Body of pancreas (tissue), 4 donors: ENCODE data around the gene HABP4. TPM values are rescaled to one million over a fixed set of nuclear protein-coding genes. Genes with fewer than 3 reads are reported as not detected.

Experiments used
- ATAC-seq: fragments of 150-250 bp; one replicate; pipeline ENCODE4 v1.9.1; 2016
- DNase-seq, 4 donors: peaks; one replicate each; pipeline ENCODE4 v3.0.0-alpha.2; 2019
- H3K27ac ChIP-seq, 4 donors: fragments of 200-600 bp; sonication (generic); 1 replicate in 3 of 4; 2 replicates in 1 of 4; pipeline versions ENCODE4 v1.5.1 to v1.6.1; 2016 to 2019; ENCODE audit warnings: mild to moderate bottlenecking in 1 of 4, mixed read lengths in 1 of 4, moderate library complexity in 1 of 4
- H3K27me3 ChIP-seq, 2 donors: fragments of 200-600 bp; sonication (generic); one replicate each; pipeline ENCODE4 v1.6.0; 2016; ENCODE audit warnings: mild to moderate bottlenecking in 1 of 2
- H3K36me3 ChIP-seq, 2 donors: fragments of 200-600 bp; sonication (generic); replicated peaks in 1 of 2; 2 replicates each; pipeline ENCODE4 v1.5.1; 2016; ENCODE audit warnings: low read depth in 2 of 2; ENCODE audit not compliant: insufficient read depth in 1 of 2
- H3K4me1 ChIP-seq: fragments of 200-600 bp; sonication (generic); one replicate; pipeline ENCODE4 v1.6.0; 2016
- H3K4me3 ChIP-seq, 2 donors: fragments of 200-600 bp; sonication (generic); 1 replicate in 1 of 2; 2 replicates in 1 of 2; pipeline ENCODE4 v1.5.1; 2016 to 2019
- H3K9me3 ChIP-seq, 3 donors: fragments of 200-600 bp; sonication (generic); 1 replicate in 2 of 3; 2 replicates in 1 of 3; pipeline ENCODE4 v1.5.1; 2016
- POLR2A ChIP-seq, 3 donors: fragments of 450-650 bp; IDR thresholded peaks; one replicate each; pipeline ENCODE4 v1.6.1; 2016; ENCODE audit warnings: antibody characterized with exemption in 3 of 3, mild to moderate bottlenecking in 2 of 3
- WGBS, 2 donors: methylation state at CpG; one replicate each; pipeline ENCODE4 v1.1.5; 2017; 5-methylcytosine and 5-hydroxymethylcytosine counted together
- intact Hi-C: fragments of 100-400 bp; cut with DNase I; formaldehyde crosslinking; loops from one replicate; pipeline ENCODE4 v1.15.1; 2023
- total RNA-seq, 2 donors: library from RNA; depleted of rRNA; stranded (reverse); fragments of >200 nt; gene quantifications; one replicate each; pipeline ENCODE4 v1.1.0, GENCODE V29; 2016
- TF ChIP-seq, protein P1 (sequence below), 7 experiments: fragments of 450-650 bp in 4 of 7; fragments of 200-600 bp in 3 of 7; sonication (generic) in 3 of 7; IDR thresholded peaks; one replicate each; pipeline ENCODE4 v1.5.1; 2016 to 2019; ENCODE audit warnings: antibody characterized with exemption in 7 of 7

HABP4 gene
- total RNA-seq, 2 donors from 2014 or later: 12.2 to 12.5 TPM

DNA sequence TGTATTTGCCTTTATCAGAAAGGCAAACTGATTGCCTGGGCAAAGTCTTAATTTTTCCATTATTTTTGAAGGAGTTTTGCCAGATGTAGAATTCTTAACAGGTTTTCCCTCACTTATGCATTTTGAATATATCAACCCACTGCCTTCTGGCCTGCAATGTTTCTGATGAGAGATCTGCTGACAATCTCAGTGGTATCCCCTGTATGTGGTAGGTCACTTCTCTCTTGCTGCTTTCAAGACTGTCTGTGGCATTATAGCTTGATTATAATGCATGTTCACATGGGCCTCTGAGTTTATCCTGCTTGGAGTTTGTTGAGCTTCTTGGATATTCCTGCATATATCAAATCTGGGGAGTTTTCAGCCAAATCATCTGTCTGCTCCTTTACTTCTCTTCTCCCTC lies 82.2 kb downstream of the HABP4 start:
- TF ChIP-seq, protein P1, sequence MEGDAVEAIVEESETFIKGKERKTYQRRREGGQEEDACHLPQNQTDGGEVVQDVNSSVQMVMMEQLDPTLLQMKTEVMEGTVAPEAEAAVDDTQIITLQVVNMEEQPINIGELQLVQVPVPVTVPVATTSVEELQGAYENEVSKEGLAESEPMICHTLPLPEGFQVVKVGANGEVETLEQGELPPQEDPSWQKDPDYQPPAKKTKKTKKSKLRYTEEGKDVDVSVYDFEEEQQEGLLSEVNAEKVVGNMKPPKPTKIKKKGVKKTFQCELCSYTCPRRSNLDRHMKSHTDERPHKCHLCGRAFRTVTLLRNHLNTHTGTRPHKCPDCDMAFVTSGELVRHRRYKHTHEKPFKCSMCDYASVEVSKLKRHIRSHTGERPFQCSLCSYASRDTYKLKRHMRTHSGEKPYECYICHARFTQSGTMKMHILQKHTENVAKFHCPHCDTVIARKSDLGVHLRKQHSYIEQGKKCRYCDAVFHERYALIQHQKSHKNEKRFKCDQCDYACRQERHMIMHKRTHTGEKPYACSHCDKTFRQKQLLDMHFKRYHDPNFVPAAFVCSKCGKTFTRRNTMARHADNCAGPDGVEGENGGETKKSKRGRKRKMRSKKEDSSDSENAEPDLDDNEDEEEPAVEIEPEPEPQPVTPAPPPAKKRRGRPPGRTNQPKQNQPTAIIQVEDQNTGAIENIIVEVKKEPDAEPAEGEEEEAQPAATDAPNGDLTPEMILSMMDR (IDR thresholded peaks at IDR 0.05): no peak
- TF ChIP-seq POLR2A (IDR thresholded peaks at IDR 0.05): no peak
- H3K4me3 ChIP-seq: no peak overlapping the region
- no peak overlapping the region for H3K27ac ChIP-seq
- peaks cover 0 to 2% of the 10 kb centered on the region in 2 donors for H3K36me3 ChIP-seq
- H3K4me1 ChIP-seq: no peaks in the 10 kb centered on the region
- no peaks in the 10 kb centered on the region for H3K27me3 ChIP-seq
- intact Hi-C loops: no loop called here
- DNase-seq (no peak), ATAC-seq (no peak)
- H3K9me3 ChIP-seq: no peaks in the 10 kb centered on the region

DNA sequence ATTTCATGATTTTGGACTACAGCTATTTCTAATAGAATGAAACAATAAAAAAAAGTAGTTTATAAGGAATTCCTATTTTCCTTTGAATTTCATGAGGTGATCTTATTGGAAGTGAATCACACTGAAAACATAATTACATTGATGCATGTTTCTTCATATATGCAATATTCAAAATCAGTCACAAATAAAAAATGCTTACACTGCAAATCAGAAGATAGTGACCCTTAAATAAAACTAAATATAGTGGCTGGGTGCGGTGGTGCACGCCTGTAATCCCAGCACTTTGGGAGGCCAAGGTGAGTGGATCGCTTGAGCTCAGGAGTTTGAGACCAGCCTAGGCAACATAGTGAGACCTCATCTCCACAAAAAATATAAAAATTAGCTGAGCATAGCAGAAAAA lies 90.1 kb downstream of the HABP4 start:
- intact Hi-C loops: no loop called here
- 96 to 100% methylated on average over 3 of the region's 3 CpGs for WGBS, 2 donors
- ATAC-seq (no peak), DNase-seq (no peak)
- no peaks in the 10 kb centered on the region for H3K36me3 ChIP-seq
- no peaks in the 10 kb centered on the region for H3K9me3 ChIP-seq
- no peaks in the 10 kb centered on the region for H3K27me3 ChIP-seq
- TF ChIP-seq, protein P1 (IDR thresholded peaks at IDR 0.05): no peak
- no peak for TF ChIP-seq POLR2A (IDR thresholded peaks at IDR 0.05)
- no peak overlapping the region for H3K4me3 ChIP-seq
- H3K4me1 ChIP-seq: no peaks in the 10 kb centered on the region
- H3K27ac ChIP-seq: no peak overlapping the region

Other genes with a start within 250 kb of the HABP4 start
- gene HSD17B3, start 148.0 kb upstream of the HABP4 start, total RNA-seq: under 1 TPM in 1 of 2 donors, not detected in 1; 0.52 TPM
- gene SLC35D2, start 66.5 kb upstream of the HABP4 start, total RNA-seq: 10 to 100 TPM; 21.5 to 25.1 TPM
- 1 to 10 TPM; 1.0 to 2.6 TPM for gene ZNF367, start 31.8 kb upstream of the HABP4 start, total RNA-seq
- gene CDC14B, start 169.7 kb downstream of the HABP4 start, total RNA-seq: 10 to 100 TPM; 10.9 to 16.1 TPM
- 1 to 10 TPM; 3.3 to 5.7 TPM for gene PRXL2C, start 205.1 kb downstream of the HABP4 start, total RNA-seq